Common myeloid progenitor, CD34-positive (primary cell): ENCODE results near the gene FFAR4.
A peak's percentile ranks its signal among the peaks of the same experiment; 100 is the strongest.

ENCODE experiments used
- CTCF ChIA-PET: fragments of 350-600 bp; sonication (Branson Sonifier 250); formaldehyde crosslinking; loops from one replicate; lab custom pipeline; 2021; ENCODE audit warnings: antibody characterized with exemption; lab: Charles Lee
- POLR2A ChIA-PET: fragments of 350-600 bp; sonication (Branson Sonifier 250); formaldehyde crosslinking; loops from one replicate; lab custom pipeline; 2021; ENCODE audit warnings: antibody characterized with exemption; lab: Charles Lee
- DNase-seq, 3 donors: peaks; one replicate each; pipeline versions ENCODE4 v3.0.0 to v3.0.0-alpha.2; 2013
- H3K27ac ChIP-seq, 2 experiments: 1 replicate in 1 of 2; 2 replicates in 1 of 2; pipeline ENCODE4 v1.7.0; 2013; ENCODE audit warnings: inconsistent platforms in 2 of 2, low read length in 2 of 2, mild to moderate bottlenecking in 2 of 2, low read depth in 1 of 2, moderate library complexity in 1 of 2; ENCODE audit not compliant: severe bottlenecking in 2 of 2, insufficient read depth in 1 of 2, poor library complexity in 1 of 2
- H3K27me3 ChIP-seq, 5 experiments: replicated peaks in 2 of 5; 1 replicate in 3 of 5; 2 replicates in 2 of 5; pipeline versions ENCODE4 v1.6.1 to v1.7.0; 2013; ENCODE audit warnings: low read length in 4 of 5, mild to moderate bottlenecking in 2 of 5, moderate library complexity in 2 of 5, inconsistent platforms in 1 of 5; ENCODE audit not compliant: insufficient read depth in 5 of 5, control insufficient read depth in 4 of 5
- H3K36me3 ChIP-seq, 4 experiments: 1 replicate in 2 of 4; 2 replicates in 2 of 4; pipeline versions ENCODE4 v1.6.1 to v1.7.0; 2013; ENCODE audit warnings: low read length in 3 of 4, control low read depth in 1 of 4, mild to moderate bottlenecking in 1 of 4; ENCODE audit not compliant: control insufficient read depth in 4 of 4, insufficient read depth in 4 of 4
- H3K4me1 ChIP-seq, 4 experiments: 1 replicate in 3 of 4; 2 replicates in 1 of 4; pipeline versions ENCODE4 v1.6.1 to v1.7.1; 2013; ENCODE audit warnings: low read length in 3 of 4, mild to moderate bottlenecking in 3 of 4, control low read depth in 1 of 4, inconsistent platforms in 1 of 4, moderate library complexity in 1 of 4; ENCODE audit not compliant: control insufficient read depth in 4 of 4, insufficient read depth in 4 of 4; ENCODE audit errors: control extremely low read depth in 1 of 4
- H3K4me3 ChIP-seq, 7 experiments: 1 replicate in 4 of 7; 2 replicates in 3 of 7; pipeline versions ENCODE4 v1.5.1 to v1.7.0; 2013; ENCODE audit warnings: mild to moderate bottlenecking in 7 of 7, low read length in 6 of 7, moderate library complexity in 6 of 7, inconsistent platforms in 2 of 7, low read depth in 2 of 7, control low read depth in 1 of 7; ENCODE audit not compliant: insufficient read depth in 4 of 7, control insufficient read depth in 1 of 7; ENCODE audit errors: extremely low read depth in 1 of 7
- H3K9me3 ChIP-seq, 5 experiments: 1 replicate in 4 of 5; 2 replicates in 1 of 5; pipeline versions ENCODE4 v1.6.1 to v1.7.1; 2013; ENCODE audit warnings: low read length in 4 of 5, mild to moderate bottlenecking in 2 of 5, inconsistent platforms in 1 of 5, low read depth in 1 of 5, moderate library complexity in 1 of 5; ENCODE audit not compliant: control insufficient read depth in 4 of 5, insufficient read depth in 2 of 5; ENCODE audit errors: control extremely low read depth in 1 of 5
- WGBS: methylation state at CpG from one replicate; pipeline ENCODE4 v1.1.5; 2013; ENCODE audit not compliant: insufficient coverage; 5-methylcytosine and 5-hydroxymethylcytosine counted together

The FFAR4 gene

GRCh38 chr10:93597075-93597599 lies 30.7 kb downstream of the FFAR4 start:
- WGBS = 100% methylated on average over 1 of the region's 1 CpG
- no peaks in the 10 kb centered on the region for H3K36me3 ChIP-seq
- H3K4me3 ChIP-seq = no peak overlapping the region
- H3K27me3 ChIP-seq = peaks cover 0 to 25% (median 14%) of the 10 kb centered on the region in 5 experiments
- DNase-seq = no peak
- H3K27ac ChIP-seq = no peak overlapping the region
- CTCF ChIA-PET = no interaction called here
- peaks cover 3 to 14% (median 11%) of the 10 kb centered on the region in 4 experiments for H3K4me1 ChIP-seq
- POLR2A ChIA-PET = interaction anchor here (0.6 kb wide), 1 partner anchor 8 kb away, joined by 3 read pairs; no protein-coding TSS in a partner anchor
- H3K9me3 ChIP-seq = no peaks in the 10 kb centered on the region

GRCh38 chr10:93598157-93598556 lies 31.7 kb downstream of the FFAR4 start:
- 100% methylated on average over 5 of the region's 5 CpGs for WGBS
- POLR2A ChIA-PET = no interaction called here
- no peaks in the 10 kb centered on the region for H3K36me3 ChIP-seq
- H3K27ac ChIP-seq = no peak overlapping the region
- H3K9me3 ChIP-seq = no peaks in the 10 kb centered on the region
- H3K4me3 ChIP-seq = no peak overlapping the region
- DNase-seq = no peak
- CTCF ChIA-PET = interaction anchor here (0.9 to 2.6 kb wide), 2 partner anchors 30 to 43 kb away, joined by 3 to 7 read pairs; no protein-coding TSS in a partner anchor
- peaks cover 1 to 35% (median 20%) of the 10 kb centered on the region in 5 experiments for H3K27me3 ChIP-seq
- peaks cover 3 to 14% (median 11%) of the 10 kb centered on the region in 4 experiments for H3K4me1 ChIP-seq

GRCh38 chr10:93599335-93599734 lies 32.9 kb downstream of the FFAR4 start:
- 100% methylated on average over 1 of the region's 1 CpG for WGBS
- Histone ChIP-seq H3K36me3 (no peaks in the 10 kb centered on the region), H3K4me3 (no peak overlapping the region), H3K9me3 (no peaks in the 10 kb centered on the region), H3K27ac (no peak overlapping the region), H3K27me3 (peaks cover 2 to 37% (median 22%) of the 10 kb centered on the region in 5 experiments), H3K4me1 (peaks cover 3 to 18% (median 15%) of the 10 kb centered on the region in 4 experiments)
- ChIA-PET CTCF (interaction anchor here (1.1 to 2.6 kb wide), 2 partner anchors 45 to 83 kb away, joined by 3 to 7 read pairs; no protein-coding TSS in a partner anchor), POLR2A (no interaction called here)
- DNase-seq = no peak

- H3K36me3 ChIP-seq = no peaks in the 10 kb centered on the region
- no peak overlapping the region for H3K27ac ChIP-seq
- DNase-seq = no peak
- ChIA-PET CTCF (interaction anchor here (0.8 to 2.6 kb wide), 4 partner anchors 15 to 83 kb away, joined by 3 to 7 read pairs (median 3); no protein-coding TSS in a partner anchor), POLR2A (no interaction called here)
- H3K4me1 ChIP-seq = peaks cover 3 to 20% (median 17%) of the 10 kb centered on the region in 4 experiments
- 100% methylated on average over 3 of the region's 4 CpGs for WGBS
- no peaks in the 10 kb centered on the region for H3K9me3 ChIP-seq
- H3K4me3 ChIP-seq = no peak overlapping the region
- peaks cover 2 to 37% (median 22%) of the 10 kb centered on the region in 5 experiments for H3K27me3 ChIP-seq
Observed at GRCh38 chr10:93599778-93600177, 33.3 kb downstream of the FFAR4 start.

GRCh38 chr10:93600446-93601145 lies 34.1 kb downstream of the FFAR4 start:
- Histone ChIP-seq H3K36me3 (no peaks in the 10 kb centered on the region), H3K27ac (no peak overlapping the region), H3K4me1 (peaks cover 3 to 20% (median 17%) of the 10 kb centered on the region in 4 experiments), H3K27me3 (peaks cover 2 to 37% (median 22%) of the 10 kb centered on the region in 5 experiments), H3K4me3 (peak overlapping the region in 3 of 7 experiments; percentile 56 to 72 (median 58)), H3K9me3 (no peaks in the 10 kb centered on the region)
- CTCF ChIA-PET = interaction anchor here (0.8 to 2.6 kb wide), 3 partner anchors 14 to 80 kb away, joined by 3 to 7 read pairs (median 3); no protein-coding TSS in a partner anchor
- POLR2A ChIA-PET = no interaction called here
- peak; percentile 44 to 79 (median 78) for DNase-seq
- 28% methylated on average over 26 of the region's 60 CpGs for WGBS

- POLR2A ChIA-PET = no interaction called here
- H3K27ac ChIP-seq = no peak within 1 kb of the TSS
- peaks cover 3 to 20% (median 17%) of the 10 kb centered on the region in 4 experiments for H3K4me1 ChIP-seq
- H3K9me3 ChIP-seq = no peaks in the 10 kb centered on the region
- CTCF ChIA-PET = interaction anchor here (1.3 kb wide), 1 partner anchor 14 kb away, joined by 3 read pairs; no protein-coding TSS in a partner anchor
- no peaks in the 10 kb centered on the region for H3K36me3 ChIP-seq
- H3K4me3 ChIP-seq = peak within 1 kb of the TSS in 6 of 7 experiments; percentile 2 to 72 (median 57)
- peak in 2 of 3 donors; percentile 41 to 53 for DNase-seq
- H3K27me3 ChIP-seq = peaks cover 2 to 37% (median 22%) of the 10 kb centered on the region in 5 experiments
- 2% methylated on average over 48 of the region's 63 CpGs for WGBS
Observed at GRCh38 chr10:93601146-93601773, 34.8 kb downstream of the FFAR4 start, which contains the start of gene RBP4. RBP4 (minus strand) TSS chr10:93601235; CDS start chr10:93601028, 207 bp downstream.
